GM21360 (cell line): ENCODE measurements around the gene SLC22A17.

Source experiments
- ATAC-seq: cut with Tn5 transposase; IDR thresholded peaks from one replicate; pipeline ENCODE4 v1.9.1; 2021; ENCODE audit warnings: mild to moderate bottlenecking, moderate library complexity; ENCODE audit not compliant: unreplicated experiment

Gene SLC22A17

GRCh38 chr14:23364164-23365035 lies 11.7 kb upstream of the SLC22A17 start:
- no peak for ATAC-seq

DNA sequence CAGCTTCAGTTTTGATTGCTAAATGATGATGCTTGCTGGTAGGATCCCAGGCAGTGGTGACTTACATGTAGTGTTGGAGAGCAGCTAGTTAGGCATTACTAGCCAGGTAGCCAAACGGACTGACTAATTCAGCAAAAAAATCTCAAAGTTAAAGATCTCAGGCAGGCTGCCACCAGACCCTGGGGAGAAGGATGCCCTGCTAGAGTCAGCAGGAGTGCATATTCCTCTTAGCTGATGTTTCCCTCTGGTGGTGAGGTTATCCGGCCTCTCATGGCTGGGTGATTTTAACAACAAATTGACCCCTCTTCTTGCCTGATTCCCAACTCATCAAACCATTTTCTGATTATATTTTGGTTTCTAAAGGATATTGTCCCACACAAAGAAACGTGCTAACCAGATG lies 9.5 kb upstream of the SLC22A17 start:
- ATAC-seq: no peak

GRCh38 chr14:23361763-23362162 lies 9.1 kb upstream of the SLC22A17 start:
- no peak for ATAC-seq

DNA sequence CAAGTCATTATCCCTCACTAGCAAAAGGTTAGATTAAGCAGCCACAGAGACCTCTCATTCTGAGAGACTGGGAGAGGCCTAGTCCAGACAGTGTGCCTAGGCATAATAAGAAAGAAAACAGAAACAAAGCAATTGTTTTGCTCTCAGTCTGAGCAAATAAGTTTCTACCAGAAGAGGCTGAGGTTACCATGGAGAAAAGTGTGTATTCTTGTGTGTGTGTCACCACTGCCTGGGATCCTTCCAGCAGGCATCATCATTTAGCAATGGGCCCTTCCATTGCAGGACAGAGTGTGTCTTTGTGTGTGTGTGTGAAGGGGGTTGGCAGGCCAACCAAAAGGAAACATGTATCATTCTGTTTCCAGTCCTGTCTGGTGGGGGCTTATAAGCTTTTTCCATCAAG lies 8.6 kb upstream of the SLC22A17 start:
- no peak for ATAC-seq

DNA sequence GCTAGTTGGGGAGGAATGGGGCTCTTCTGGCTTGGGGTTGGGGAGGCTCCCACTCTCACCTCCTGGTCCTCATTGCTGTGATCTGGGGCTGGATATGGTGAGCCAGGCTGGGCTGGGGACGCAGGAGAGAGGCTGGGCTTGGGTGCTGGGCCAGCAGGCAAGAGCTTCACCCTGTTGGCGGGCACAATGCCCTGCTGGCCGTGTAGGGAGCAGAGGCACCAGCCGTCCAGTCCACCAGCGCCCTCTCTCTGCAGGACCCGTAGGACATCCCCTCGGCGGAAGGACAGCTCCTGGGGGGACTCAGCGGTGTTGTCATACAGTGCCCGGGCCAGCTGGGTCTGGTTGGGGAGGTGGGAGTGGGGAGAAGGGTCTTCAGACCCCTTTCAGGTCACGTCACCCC lies 7.8 kb upstream of the SLC22A17 start:
- no peak for ATAC-seq

DNA sequence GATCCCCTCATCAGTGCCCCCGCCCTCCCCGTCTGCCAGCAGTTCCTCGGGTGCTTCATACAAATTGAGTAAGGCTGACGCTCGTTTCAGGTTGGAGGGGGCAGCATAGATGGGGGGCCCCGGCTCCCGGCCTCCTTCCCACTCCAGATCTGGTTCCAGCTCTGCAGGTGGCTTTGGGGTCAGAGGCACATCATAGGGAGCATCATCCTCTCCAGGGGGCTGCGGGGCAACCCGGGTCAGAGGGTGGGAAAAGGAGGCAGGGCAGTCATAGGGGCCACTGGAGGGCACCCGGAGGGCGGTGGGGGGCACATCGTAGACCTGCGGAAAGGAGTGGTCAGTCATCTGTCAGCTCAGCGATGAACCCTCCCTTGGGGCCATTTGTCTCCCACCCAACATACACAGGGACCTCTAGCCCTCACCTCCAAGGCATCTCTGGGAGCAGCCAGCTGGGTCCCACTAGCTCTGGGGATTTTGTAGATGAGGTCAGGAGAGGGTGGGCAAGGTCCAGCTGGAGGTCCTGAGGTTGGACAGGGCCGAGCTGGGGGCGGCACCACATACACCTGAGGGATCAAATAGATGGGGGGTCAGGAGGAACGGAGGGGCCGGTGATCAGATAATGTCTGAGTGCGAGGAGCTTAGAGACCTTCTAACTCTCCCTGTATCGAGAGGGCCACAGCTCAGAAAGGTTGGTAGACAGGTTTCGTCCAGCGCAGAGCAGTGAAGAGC lies 7.2 kb upstream of the SLC22A17 start:
- no peak for ATAC-seq

GRCh38 chr14:23359167-23359626 lies 6.5 kb upstream of the SLC22A17 start:
- ATAC-seq: no peak

- ATAC-seq: no peak
Measured at GRCh38 chr14:23358553-23359166, 6.0 kb upstream of the SLC22A17 start.

DNA sequence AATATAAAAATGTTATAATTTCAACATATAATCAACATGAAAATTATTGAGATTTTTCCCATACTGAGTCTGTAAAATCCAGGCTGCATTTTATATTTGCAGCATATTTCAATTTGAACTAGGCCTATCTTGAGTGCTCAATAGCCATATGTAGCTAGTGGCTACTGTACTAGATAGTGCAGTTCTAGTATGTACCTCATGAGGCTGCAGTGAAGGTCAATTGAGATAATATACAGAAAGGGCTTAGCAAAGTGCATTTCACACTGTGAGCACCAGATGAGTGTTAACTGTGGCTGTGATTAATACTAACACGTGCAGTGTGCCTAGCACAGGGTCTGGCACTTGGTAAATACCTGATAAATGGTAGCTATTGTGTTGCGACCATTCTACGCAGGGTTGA lies 5.4 kb upstream of the SLC22A17 start:
- ATAC-seq: no peak

- no peak for ATAC-seq
Measured at GRCh38 chr14:23357261-23357660, 4.6 kb upstream of the SLC22A17 start.

DNA sequence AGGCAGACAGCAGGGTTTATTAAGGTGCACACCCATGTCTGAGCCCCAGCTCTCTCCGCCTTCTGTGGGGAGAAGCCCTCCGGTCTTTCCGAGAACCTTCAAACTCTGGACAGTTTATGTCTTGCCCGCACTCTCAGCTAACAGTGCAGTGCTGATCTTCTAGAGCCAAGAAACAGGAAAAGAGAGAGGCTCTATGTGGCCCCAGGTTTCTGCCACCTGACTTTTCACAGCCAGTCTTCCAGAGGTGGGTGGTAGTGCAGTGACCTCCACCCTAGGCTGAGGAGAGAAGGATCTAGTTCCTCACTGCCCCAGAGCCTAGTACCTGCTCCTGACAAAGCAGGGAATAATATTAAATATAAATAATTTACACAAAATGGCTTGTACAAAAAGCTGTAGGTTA lies 4.0 kb upstream of the SLC22A17 start:
- ATAC-seq: no peak

- no peak for ATAC-seq
Measured at GRCh38 chr14:23355871-23356435, 3.3 kb upstream of the SLC22A17 start.

DNA sequence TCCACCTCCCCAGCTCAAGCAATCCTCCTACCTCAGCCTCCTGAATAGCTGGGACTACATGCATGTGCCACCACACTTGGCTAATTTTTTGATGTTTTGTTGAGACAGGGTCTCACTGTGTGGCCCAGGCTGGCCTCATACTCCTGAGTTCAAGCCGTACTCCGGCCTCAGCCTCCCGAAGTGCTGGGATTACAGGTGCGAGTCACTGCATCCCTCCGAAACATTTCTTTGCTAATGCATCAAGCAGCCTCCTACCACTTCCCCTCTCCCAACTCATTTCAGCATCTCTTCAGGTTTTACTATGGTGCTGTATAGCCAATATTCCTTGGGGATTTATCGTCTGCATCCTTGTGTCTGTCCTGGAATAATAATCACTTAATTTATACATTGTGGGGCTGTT lies 2.3 kb upstream of the SLC22A17 start:
- ATAC-seq: no peak

GRCh38 chr14:23353433-23353780 lies 720 bp upstream of the SLC22A17 start:
- ATAC-seq: no peak

- ATAC-seq: no peak
Measured at GRCh38 chr14:23351681-23352505, 794 bp downstream of the SLC22A17 start.

- ATAC-seq: no peak
Measured at GRCh38 chr14:23349156-23349845, 3.4 kb downstream of the SLC22A17 start.

DNA sequence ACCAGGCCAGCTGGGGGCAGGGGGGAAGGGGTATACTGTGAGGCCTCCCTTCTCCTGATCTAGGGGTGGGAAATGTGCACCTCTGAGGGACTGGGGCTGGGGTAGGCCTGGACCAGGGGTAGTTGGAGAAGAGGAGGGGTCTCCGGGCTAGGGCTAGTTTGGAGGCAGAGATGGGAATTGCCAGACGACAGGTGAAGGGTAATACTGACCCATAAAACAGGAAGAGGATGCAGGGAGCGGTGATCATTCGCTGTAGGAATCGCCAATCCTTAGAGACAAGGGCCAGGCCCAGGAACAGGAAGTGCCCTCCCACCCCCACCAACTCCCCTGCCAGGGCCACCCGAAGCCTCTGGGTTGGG lies 4.4 kb downstream of the SLC22A17 start:
- ATAC-seq: no peak

DNA sequence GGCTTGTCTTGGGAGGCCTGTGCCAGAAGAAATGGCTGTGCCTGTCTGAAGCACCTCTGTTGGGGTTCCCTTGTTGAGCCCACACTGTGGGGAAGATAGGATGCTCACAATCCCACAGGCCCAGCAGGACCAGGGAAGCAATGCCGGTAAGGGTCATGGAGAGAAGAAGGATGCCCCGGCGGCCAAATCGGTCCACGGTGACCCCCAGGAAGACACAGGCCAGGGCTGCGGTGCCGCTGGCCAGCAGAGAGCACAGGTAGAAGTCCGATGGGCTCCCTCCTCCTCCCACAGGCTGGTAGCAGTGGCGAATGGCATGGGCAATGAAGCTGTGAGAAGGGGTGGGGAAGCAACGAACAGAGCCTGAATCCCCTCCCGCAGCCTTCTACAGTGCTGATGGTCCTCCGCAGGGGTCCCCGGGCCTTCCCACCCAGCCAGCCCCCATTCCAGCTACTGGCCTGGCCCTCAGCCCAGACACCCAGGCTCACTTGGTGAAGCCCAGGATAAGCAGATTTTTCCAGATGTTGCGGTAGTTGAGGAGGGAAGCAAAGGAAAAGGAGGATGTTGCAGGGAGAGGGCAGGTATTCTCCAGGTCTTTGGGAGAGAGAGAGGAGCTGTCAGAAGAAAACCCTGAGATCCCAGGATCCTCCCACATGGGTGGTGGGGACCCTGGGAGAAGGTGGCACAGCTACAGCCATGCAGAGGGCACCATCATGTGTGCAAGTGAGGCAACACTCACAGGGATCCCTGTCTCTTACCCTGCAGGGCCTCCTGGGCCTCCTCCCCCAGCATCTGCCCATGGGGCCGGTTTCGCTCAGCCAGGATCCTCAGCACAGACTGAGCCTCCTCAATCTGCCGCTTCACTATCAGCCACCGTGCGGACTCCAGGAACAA lies 5.0 kb downstream of the SLC22A17 start:
- ATAC-seq: no peak
